CD4-positive, alpha-beta T cell (primary cell): ENCODE results near the gene PRKCH. TPM values are rescaled to one million over a fixed set of nuclear protein-coding genes. Genes with fewer than 3 reads are reported as not detected.
A peak's percentile ranks its signal among the peaks of the same experiment; 100 is the strongest.

ENCODE experiments used
- ATAC-seq: fragments of 200-7000 bp; cut with Tn5 transposase; one replicate; pipeline ENCODE4 v1.10.0; 2022; ENCODE audit warnings: mild to moderate bottlenecking; ENCODE audit not compliant: poor library complexity
- CTCF ChIA-PET: fragments of 350-600 bp; sonication (Branson Sonifier 250); formaldehyde crosslinking; loops from one replicate; lab custom pipeline; 2021; ENCODE audit warnings: antibody characterized with exemption, inconsistent platforms; lab: Charles Lee
- POLR2A ChIA-PET: fragments of 350-600 bp; sonication (Branson Sonifier 250); formaldehyde crosslinking; loops from one replicate; lab custom pipeline; 2021; ENCODE audit warnings: antibody characterized with exemption, inconsistent platforms; lab: Charles Lee
- DNase-seq, 14 experiments: peaks; one replicate each; pipeline ENCODE4 v3.0.0-alpha.2; 2013 to 2020; ENCODE audit warnings: mixed read lengths in 2 of 14
- H3K27ac ChIP-seq, 2 donors: one replicate each; pipeline versions ENCODE4 v1.5.1 to v1.7.0; 2013; ENCODE audit warnings: low read length in 2 of 2, low read depth in 1 of 2, mild to moderate bottlenecking in 1 of 2
- H3K27me3 ChIP-seq, 2 experiments: 1 replicate in 1 of 2; 2 replicates in 1 of 2; pipeline versions ENCODE4 v1.6.1 to v1.7.0; 2013; ENCODE audit warnings: low read length in 2 of 2, control low read depth in 1 of 2, mild to moderate bottlenecking in 1 of 2, moderate library complexity in 1 of 2; ENCODE audit not compliant: insufficient read depth in 2 of 2, control insufficient read depth in 1 of 2
- H3K36me3 ChIP-seq: one replicate; pipeline ENCODE4 v1.6.1; 2013; ENCODE audit warnings: low read length, control low read depth; ENCODE audit not compliant: insufficient read depth
- H3K4me1 ChIP-seq: one replicate; pipeline ENCODE4 v1.6.1; 2013; ENCODE audit warnings: low read length, control low read depth; ENCODE audit not compliant: insufficient read depth
- H3K4me3 ChIP-seq: one replicate; pipeline ENCODE4 v1.5.1; 2013; ENCODE audit warnings: mild to moderate bottlenecking, low read length, moderate library complexity
- H3K9me3 ChIP-seq, 2 experiments: 1 replicate in 1 of 2; 2 replicates in 1 of 2; pipeline versions ENCODE4 v1.6.1 to v1.7.0; 2013; ENCODE audit warnings: low read length in 2 of 2, mild to moderate bottlenecking in 2 of 2, control low read depth in 1 of 2, moderate library complexity in 1 of 2; ENCODE audit not compliant: control insufficient read depth in 1 of 2, insufficient read depth in 1 of 2
- H3K27ac Mint-ChIP-seq: one replicate; pipeline ENCODE4 v1.8.0; 2020; ENCODE audit warnings: mixed read lengths
- H3K27me3 Mint-ChIP-seq: one replicate; pipeline ENCODE4 v1.8.0; 2021; ENCODE audit warnings: mixed read lengths
- H3K36me3 Mint-ChIP-seq: one replicate; pipeline ENCODE4 v1.8.0; 2021; ENCODE audit warnings: low read depth, mixed read lengths
- H3K4me1 Mint-ChIP-seq: one replicate; pipeline ENCODE4 v1.8.0; 2021; ENCODE audit warnings: low read depth, mixed read lengths
- H3K4me3 Mint-ChIP-seq: one replicate; pipeline ENCODE4 v1.8.0; 2020; ENCODE audit warnings: mild to moderate bottlenecking, mixed read lengths
- H3K9me3 Mint-ChIP-seq: one replicate; pipeline ENCODE4 v1.8.0; 2020; ENCODE audit warnings: mixed read lengths
- CTCF ChIP-seq: fragments of 200-600 bp; IDR thresholded peaks from one replicate; pipeline ENCODE4 v1.8.0; 2022; ENCODE audit warnings: antibody characterized with exemption, mild to moderate bottlenecking
- intact Hi-C, 2 experiments: fragments of 100-400 bp; cut with DNase I in 1 of 2; cut with micrococcal nuclease in 1 of 2; formaldehyde crosslinking; loops; one replicate each; pipeline versions ENCODE4 v1.15.1 to v1.9.0; 2023 to 2025; cut with DNase I, micrococcal nuclease
- total RNA-seq, 174 experiments: library from RNA in 2 of 174; stranded (reverse) in 2 of 174; gene quantifications; one replicate each; pipeline ENCODE4 v1.2.3 and lab custom pipeline; 2021 to 2026

PRKCH gene
- total RNA-seq, 2 experiments from 2014 or later: 378 to 385 TPM

DNA sequence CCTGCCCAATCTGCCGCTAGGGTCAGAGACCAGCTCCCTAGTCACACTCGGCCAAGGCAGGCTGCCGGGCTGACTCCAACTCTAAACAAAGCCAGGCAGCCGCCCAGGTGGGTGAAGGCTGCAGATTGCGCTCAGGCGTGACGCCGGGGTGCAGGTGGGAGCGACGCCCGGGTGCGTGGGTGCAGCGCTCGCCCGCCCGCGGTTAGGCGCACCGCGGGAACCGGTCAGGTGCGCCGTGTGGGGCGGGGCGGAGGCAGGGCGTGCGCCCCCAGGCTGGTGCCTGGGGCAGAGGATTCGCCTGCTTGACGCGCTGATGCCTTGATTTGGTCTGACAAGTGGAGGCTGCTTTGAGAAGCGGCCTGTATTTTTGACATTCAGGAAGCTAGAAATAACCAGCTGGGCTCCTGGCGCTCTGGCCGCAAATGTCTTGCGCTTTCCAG is 247.2 kb downstream of the PRKCH start:
- H3K27ac ChIP-seq: no peak overlapping the region
- ATAC-seq: peak; percentile 83
- H3K4me1 Mint-ChIP-seq: peaks cover 58% of the 10 kb centered on the region

GRCh38 chr14:61569308-61569707 is 247.9 kb downstream of the PRKCH start:
- Histone ChIP-seq H3K4me3 (no peak overlapping the region), H3K4me1 (peaks cover 42% of the 10 kb centered on the region), H3K27ac (no peak overlapping the region), H3K27me3 (no peaks in the 10 kb centered on the region), H3K9me3 (no peaks in the 10 kb centered on the region), H3K36me3 (no peaks in the 10 kb centered on the region)
- POLR2A ChIA-PET: interaction anchor here (0.8 to 1.5 kb wide), 6 partner anchors 20 to 150 kb away, joined by 3 to 4 read pairs (median 4); no protein-coding TSS in a partner anchor
- no peaks in the 10 kb centered on the region for H3K36me3 Mint-ChIP-seq
- H3K4me3 Mint-ChIP-seq: peak overlapping the region; percentile 80
- peak overlapping the region; percentile 83 for H3K27ac Mint-ChIP-seq
- no peaks in the 10 kb centered on the region for H3K27me3 Mint-ChIP-seq
- DNase-seq (no peak), ATAC-seq (no peak)
- CTCF ChIA-PET: interaction anchor here (1.6 kb wide), 1 partner anchor 142 kb away, joined by 3 read pairs; no protein-coding TSS in a partner anchor
- no peak for TF ChIP-seq CTCF
- intact Hi-C loops: loop anchor here in 1 of 2 experiments (2.0 to 5.0 kb wide), 3 partner anchors 67 to 148 kb away; partner anchors contain the start of gene HIF1A
- H3K4me1 Mint-ChIP-seq: peaks cover 65% of the 10 kb centered on the region
- H3K9me3 Mint-ChIP-seq: no peaks in the 10 kb centered on the region

More for the DNA sequence above, 247.2 kb downstream of the PRKCH start:
- Histone ChIP-seq H3K4me1 (peaks cover 39% of the 10 kb centered on the region), H3K36me3 (no peaks in the 10 kb centered on the region), H3K4me3 (peak overlapping the region; percentile 45), H3K27me3 (no peaks in the 10 kb centered on the region), H3K9me3 (no peaks in the 10 kb centered on the region)
- Mint-ChIP-seq H3K27me3 (no peaks in the 10 kb centered on the region), H3K36me3 (no peaks in the 10 kb centered on the region), H3K4me3 (peak overlapping the region; percentile 76), H3K27ac (peak overlapping the region; percentile 83), H3K9me3 (no peaks in the 10 kb centered on the region)
- peak; percentile 24 to 79 (median 54) for DNase-seq
- TF ChIP-seq CTCF: no peak
- intact Hi-C loops: loop anchor here in 1 of 2 experiments (2.0 to 5.0 kb wide), 3 partner anchors 66 to 149 kb away; partner anchors contain the start of gene HIF1A
- POLR2A ChIA-PET: interaction anchor here (0.8 to 1.5 kb wide), 4 partner anchors 20 to 151 kb away, joined by 3 to 4 read pairs (median 4); no protein-coding TSS in a partner anchor
- CTCF ChIA-PET: interaction anchor here (1.6 kb wide), 1 partner anchor 143 kb away, joined by 3 read pairs; no protein-coding TSS in a partner anchor

- Mint-ChIP-seq H3K27me3 (no peaks in the 10 kb centered on the region), H3K4me3 (peak overlapping the region; percentile 80), H3K36me3 (no peaks in the 10 kb centered on the region), H3K27ac (peak overlapping the region; percentile 83), H3K9me3 (no peaks in the 10 kb centered on the region), H3K4me1 (peaks cover 67% of the 10 kb centered on the region)
- Histone ChIP-seq H3K4me1 (peaks cover 44% of the 10 kb centered on the region), H3K9me3 (no peaks in the 10 kb centered on the region), H3K27ac (no peak overlapping the region), H3K27me3 (no peaks in the 10 kb centered on the region), H3K4me3 (no peak overlapping the region), H3K36me3 (no peaks in the 10 kb centered on the region)
- peak in 11 of 14 experiments; percentile 24 to 70 (median 49) for DNase-seq
- CTCF ChIA-PET: interaction anchor here (1.6 kb wide), 1 partner anchor 141 kb away, joined by 3 read pairs; no protein-coding TSS in a partner anchor
- POLR2A ChIA-PET: interaction anchor here (0.7 to 1.3 kb wide), 8 partner anchors 20 to 168 kb away, joined by 3 to 4 read pairs (median 4); no protein-coding TSS in a partner anchor
- intact Hi-C loops: loop anchor here (2.0 to 5.0 kb wide), 5 partner anchors 67 to 147 kb away; partner anchors contain the start of gene HIF1A (in 2 of the 2)
- peak; percentile 69 for ATAC-seq
- no peak for TF ChIP-seq CTCF
Observed at GRCh38 chr14:61569812-61570548, 248.6 kb downstream of the PRKCH start.
